ENCODE measurements around the gene PIGK.

GRCh38 chr1:77064246-77064645 lies 155.0 kb downstream of the PIGK start:
- TF ChIP-seq GATA2 (IDR thresholded peaks at IDR 0.05; ENCODE audit: low read depth, low read length) (no peak), GATA3 (IDR thresholded peaks at IDR 0.05; ENCODE audit: low read depth, low read length) (no peak)

Measured in SH-SY5Y (cell line).